GM21447 (cell line): Measurements from ENCODE around the gene PRKCH.
"Not testable (repeated sequence)": the region's sequence is repeated elsewhere in the genome, so short reads cannot be mapped to it uniquely, and the experiment has no call there.

ENCODE experiments used
- ATAC-seq: cut with Tn5 transposase; IDR thresholded peaks from one replicate; pipeline ENCODE4 v1.9.1; 2021; ENCODE audit not compliant: unreplicated experiment

The PRKCH gene

GRCh38 chr14:61451891-61452400 lies 130.6 kb downstream of the PRKCH start:
- no peak for ATAC-seq

- ATAC-seq, result no peak
These were observed 131.1 kb downstream of the PRKCH start for GRCh38 chr14:61452452-61452851.

GRCh38 chr14:61453103-61453767 lies 131.9 kb downstream of the PRKCH start:
- ATAC-seq, result no peak

GRCh38 chr14:61454545-61454944 lies 133.2 kb downstream of the PRKCH start:
- no peak for ATAC-seq

GRCh38 chr14:61455351-61455750 lies 134.0 kb downstream of the PRKCH start:
- no peak for ATAC-seq

GRCh38 chr14:61456720-61457119 lies 135.3 kb downstream of the PRKCH start:
- ATAC-seq, result peak; percentile 89

- ATAC-seq, result no peak
These were observed 137.4 kb downstream of the PRKCH start for GRCh38 chr14:61458766-61459165.

GRCh38 chr14:61459229-61459628 lies 137.8 kb downstream of the PRKCH start:
- ATAC-seq, result no peak

GRCh38 chr14:61460063-61460462 lies 138.7 kb downstream of the PRKCH start:
- no peak for ATAC-seq

- ATAC-seq, result no peak
These were observed 139.6 kb downstream of the PRKCH start for GRCh38 chr14:61460718-61461611.

- ATAC-seq, result peak; percentile 58
These were observed 140.5 kb downstream of the PRKCH start for GRCh38 chr14:61461808-61462275.

GRCh38 chr14:61462566-61463193 lies 141.3 kb downstream of the PRKCH start:
- no peak for ATAC-seq

GRCh38 chr14:61463664-61464285 lies 142.4 kb downstream of the PRKCH start:
- ATAC-seq, result no peak

- not testable (repeated sequence) for ATAC-seq
These were observed 143.4 kb downstream of the PRKCH start for GRCh38 chr14:61464539-61465320.

- ATAC-seq, result no peak
These were observed 145.0 kb downstream of the PRKCH start for GRCh38 chr14:61466249-61466904.

GRCh38 chr14:61466905-61467280 lies 145.5 kb downstream of the PRKCH start:
- ATAC-seq, result no peak

GRCh38 chr14:61467296-61467695 lies 145.9 kb downstream of the PRKCH start:
- ATAC-seq, result no peak

- no peak for ATAC-seq
These were observed 146.9 kb downstream of the PRKCH start for GRCh38 chr14:61468063-61468825.

- no peak for ATAC-seq
These were observed 148.4 kb downstream of the PRKCH start for GRCh38 chr14:61469781-61470180.
